ENCODE data around the gene ID3.
"Not testable (repeated sequence)": the region's sequence is repeated elsewhere in the genome, so short reads cannot be mapped to it uniquely, and the experiment has no call there.

ID3 gene

GRCh38 chr1:23546897-23547584 is 12.3 kb downstream of the ID3 start:
- no peak for DNase-seq

DNA sequence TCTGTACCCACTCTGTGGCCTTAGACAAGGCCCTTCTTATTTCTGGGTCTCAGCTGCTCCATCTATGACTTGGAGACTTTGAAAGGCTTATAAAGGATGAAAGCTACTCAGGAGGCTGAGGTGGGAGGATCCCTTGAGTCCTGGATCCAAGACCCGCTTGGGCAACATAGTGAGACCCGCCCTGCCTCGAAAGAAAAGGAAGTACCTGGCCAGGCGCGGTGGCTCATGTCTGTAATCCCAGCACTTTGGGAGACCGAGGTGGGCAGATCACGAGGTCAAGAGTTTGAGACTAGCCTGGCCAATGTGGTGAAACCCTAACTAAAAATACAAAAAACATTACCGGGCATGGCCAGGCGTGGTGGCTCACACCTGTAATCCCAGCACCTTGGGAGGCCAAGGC is 13.4 kb downstream of the ID3 start:
- no peak for DNase-seq

DNA sequence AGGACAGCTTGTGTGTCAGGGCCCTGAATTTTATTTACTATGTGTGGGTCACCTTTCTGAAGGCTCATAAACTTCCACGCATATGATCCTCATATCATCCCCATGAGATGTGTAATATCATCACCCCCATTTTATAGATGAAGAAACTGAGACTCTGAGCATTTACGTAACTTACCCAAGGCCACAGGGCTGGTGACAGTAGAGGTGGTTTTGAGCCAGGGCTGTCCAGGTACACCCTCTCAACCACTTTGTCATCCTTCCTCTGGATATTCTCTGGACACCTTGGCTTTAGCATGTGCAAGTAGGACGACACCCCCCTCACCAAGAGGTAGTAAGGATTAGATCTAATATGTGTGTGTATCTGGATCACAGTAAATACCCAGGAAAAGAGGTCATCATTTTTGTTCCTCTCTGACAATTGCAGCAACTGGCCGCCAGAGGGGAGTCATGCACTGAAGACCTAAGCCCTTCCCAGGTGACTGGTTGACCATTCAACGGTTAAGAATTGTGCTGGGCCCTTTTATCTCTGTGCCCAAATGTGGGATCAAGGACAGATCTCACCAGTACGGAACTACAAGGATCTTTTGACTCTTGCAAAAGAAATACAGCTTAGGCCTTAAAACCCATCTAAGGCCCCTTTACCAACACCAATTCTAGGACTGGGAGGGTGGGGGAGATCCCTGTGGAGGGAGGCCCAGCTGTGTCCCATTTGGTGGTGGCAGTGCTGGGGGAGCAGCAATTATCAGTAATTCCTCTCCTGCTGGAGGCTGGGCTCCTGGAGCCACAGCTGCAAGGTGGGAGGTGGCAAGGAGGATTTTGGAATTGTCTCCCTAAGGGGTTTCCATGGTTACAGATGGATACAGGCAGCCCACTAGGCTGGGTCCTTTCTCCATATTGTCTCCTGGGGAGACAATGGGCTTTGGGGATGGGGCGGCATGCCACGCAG is 14.6 kb downstream of the ID3 start:
- DNase-seq = no peak

DNA sequence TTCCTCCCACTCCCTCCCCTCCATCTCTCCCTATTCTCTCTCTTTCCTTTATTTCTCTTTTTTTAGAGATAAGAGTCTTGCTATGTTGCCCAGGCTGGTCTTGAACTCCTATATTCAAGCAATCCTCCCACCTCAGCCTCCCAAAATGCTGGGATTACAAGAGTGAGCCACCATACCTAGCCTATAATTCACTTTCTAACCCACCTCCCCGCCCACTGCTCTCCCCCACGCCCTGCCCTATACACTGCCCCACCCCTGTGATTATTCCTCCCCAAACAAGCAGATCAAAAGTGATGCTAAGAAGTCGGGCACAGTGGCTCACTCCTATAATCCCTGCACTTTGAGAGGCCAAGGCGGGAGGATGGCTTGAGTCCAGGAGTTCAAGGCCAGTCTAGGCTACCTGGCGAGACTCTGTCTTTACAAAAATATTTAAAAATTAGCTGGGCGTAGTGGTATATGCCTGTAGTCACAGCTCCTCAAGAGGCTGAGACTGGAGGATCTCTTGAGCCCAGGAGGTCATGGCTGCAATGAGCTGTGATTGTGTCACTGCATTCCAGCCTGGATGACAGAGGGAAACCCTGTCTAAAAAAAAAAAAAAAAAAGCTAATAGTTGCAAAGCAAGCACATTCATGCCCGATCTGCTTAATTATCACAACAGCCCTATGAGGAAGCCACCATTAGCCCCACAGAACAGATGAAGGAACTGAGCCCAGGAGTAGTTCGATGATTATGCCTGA is 15.4 kb downstream of the ID3 start:
- no peak for DNase-seq

DNA sequence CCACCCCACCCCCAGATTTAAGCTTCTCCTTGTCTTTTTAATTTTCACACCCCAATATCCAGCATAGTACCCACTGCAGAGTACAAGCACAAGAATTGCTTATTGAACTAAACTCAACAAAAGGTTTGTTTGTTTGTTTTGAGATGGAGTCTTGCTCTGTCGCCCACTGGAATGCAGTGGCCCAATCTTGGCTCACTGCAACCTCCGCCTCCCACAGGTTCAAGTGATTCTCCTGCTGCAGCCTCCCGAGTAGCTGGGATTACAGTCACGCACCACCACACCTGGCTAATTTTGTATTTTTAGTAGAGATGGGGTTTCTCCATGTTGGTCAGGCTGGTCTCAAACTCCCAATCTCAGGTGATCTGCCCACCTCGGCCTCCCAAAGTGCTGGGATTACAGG is 16.4 kb downstream of the ID3 start:
- not testable (repeated sequence) for DNase-seq

DNA sequence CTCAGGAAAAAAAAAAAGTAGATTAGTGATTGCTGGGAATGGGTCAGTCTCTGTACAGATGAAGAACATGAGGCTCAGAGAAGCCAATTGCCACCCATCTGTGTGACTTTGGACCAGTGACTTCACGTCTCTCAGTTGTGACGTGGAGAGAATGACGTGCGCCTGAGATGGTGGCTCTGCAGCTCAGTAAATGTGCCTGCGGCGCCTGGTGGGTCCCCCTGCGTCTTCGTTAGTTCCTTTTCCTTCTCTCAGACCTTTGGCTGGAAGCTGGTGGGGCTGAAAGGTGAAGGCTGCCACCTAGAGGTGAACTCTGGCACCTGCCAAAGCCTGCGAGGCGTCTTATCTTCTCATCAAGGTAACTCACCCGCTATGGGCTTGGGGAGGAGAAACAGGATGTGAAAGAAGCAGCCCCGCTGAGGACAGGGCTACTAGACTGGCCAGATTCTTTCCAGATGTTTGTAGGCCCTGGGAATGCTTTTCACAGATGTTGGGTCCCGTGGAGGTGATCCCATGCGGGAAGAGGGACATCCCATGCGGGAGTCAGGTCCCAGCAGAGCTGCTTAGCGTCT is 19.5 kb downstream of the ID3 start:
- DNase-seq = no peak

- no peak for DNase-seq
Measured at GRCh38 chr1:23537296-23537973, 21.9 kb downstream of the ID3 start.

GRCh38 chr1:23533246-23534023 is 25.9 kb downstream of the ID3 start:
- DNase-seq = no peak

- no peak for DNase-seq
Measured at GRCh38 chr1:23531562-23532094, 27.7 kb downstream of the ID3 start.

GRCh38 chr1:23530747-23531561 is 28.3 kb downstream of the ID3 start, which contains the start of gene E2F2:
E2F2 (minus strand) TSS chr1:23531233; CDS start chr1:23530793, 440 bp downstream.
- DNase-seq = peak; percentile 69

- no peak for DNase-seq
Measured at GRCh38 chr1:23530087-23530746, 29.1 kb downstream of the ID3 start.

DNA sequence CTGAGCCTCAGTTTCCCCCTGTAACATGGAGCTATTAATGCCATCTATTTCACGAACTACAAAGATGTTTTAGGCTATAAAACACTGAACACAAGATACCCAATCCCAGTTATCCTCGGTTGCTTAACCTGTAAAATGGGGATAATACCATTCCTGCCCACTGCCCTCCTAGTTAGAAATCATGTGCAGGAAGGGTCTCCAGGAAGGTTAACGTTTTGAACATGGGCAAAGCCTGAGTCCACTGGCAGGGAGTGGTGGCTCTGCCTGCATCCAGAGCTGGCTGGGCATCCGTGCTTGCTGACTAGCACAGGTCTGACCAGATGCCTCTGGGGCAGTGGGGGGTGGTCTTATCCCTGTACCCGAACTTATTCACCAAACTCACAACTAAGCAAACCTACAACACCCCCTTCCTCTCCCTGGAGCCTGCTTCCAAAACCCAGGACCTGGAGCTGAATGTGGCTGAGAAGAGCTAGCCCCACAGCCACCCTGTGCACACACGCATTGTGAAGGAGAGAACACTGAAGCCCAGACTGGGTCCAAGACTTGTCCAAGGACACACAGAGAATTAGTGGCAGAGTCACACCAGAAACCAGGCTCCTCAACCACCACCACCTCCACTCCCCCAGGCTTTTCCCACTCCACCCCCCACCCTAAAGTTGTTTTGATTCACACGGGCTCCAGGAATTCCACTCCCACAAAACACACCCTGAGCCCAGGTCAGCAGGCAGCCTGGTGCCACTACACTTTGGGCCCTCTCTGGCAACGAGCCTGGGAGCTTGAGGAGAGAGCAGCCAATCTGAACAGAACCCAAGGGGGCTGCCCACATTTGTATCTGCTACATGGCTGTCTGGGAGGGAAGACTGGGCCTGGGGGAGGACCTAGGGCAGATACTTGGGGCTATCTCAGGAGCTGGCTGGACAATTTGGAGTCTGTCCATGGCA is 29.9 kb downstream of the ID3 start:
- no peak for DNase-seq

DNA sequence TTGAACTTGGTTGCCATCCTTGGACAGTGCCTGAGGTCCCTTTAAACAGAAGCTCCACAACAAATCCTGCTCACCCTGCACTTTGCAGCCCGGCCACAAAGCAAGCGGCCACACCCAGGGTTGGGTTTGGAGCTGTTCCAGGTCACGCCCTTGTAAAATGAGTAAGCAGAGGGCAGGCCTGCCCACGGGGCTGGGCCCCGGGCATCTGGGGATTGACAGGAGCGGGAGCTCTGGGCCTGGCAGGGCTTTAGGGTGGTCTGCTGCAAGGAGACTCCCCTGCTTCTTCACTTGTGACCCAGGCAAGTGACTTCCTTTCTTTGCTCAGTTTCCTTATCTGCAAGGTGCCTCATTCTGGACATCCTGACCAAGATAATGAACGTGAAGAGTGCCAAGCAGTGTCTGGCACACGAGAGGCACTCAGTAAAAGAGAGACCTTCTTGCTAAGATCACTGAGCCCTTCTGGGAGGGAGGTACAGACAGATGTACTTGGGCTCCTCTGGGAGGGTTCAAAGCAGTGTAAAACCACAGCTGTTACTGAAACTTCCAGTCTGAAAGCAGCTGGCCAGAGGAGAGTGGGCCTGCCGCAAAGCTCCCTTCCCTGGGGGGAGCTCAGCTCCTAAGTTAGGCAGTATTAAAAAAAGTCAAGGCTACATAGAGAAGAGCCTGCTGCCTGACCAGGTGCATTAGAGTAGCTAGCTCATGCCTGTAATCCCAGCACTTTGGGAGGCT is 30.9 kb downstream of the ID3 start:
- peak; percentile 32 for DNase-seq

DNA sequence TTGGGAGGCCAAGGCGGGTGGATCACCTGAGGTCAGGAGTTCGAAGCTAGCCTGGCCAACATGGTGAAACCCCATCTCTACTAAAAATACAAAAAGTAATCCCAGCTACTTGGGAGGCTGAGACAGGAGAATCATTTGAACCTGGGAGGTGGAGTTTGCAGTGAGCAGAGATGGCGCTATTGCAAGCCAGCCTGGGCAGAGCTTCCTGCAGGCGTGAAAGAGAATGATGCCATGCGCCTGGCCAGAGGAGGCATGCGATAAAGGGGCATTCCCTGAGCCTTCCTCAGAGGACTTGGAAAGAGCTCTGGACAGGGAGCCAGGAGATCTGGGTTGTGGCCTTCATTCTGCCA is 31.4 kb downstream of the ID3 start:
- DNase-seq = no peak

GRCh38 chr1:23527366-23527765 is 31.9 kb downstream of the ID3 start:
- no peak for DNase-seq

DNA sequence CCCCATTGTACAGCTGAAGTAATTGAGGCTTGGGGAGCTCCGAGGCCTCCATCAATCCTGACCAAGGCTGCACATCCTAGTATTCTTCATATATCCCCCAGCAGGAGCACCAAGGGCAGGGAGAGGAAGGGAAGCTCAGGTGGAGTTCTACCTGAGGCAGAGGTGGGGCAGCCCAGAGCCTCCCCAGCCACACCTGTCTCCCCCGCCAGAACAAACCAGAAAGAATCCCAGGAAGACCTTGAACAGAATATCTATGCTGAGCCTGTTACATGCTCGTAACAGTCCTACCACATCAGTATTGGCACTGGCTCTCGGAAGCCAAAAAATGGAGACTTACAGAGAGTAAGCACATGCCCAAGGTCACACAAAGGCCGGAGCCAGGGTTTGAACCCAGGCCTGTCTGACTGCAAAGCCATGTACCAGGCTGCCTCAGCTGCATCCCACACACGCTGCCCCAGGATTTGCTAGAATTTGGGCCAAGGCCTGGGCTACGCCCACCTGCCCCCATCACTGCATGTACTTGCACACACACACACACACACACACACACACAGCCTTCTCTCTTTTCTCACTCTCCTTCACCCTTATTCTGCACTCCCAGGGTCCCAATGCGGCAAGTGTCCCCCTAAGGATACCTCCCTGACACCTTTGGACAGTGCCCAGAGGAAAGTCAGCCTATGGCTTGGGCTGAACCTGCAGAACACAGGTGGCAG is 32.8 kb downstream of the ID3 start:
- no peak for DNase-seq

DNA sequence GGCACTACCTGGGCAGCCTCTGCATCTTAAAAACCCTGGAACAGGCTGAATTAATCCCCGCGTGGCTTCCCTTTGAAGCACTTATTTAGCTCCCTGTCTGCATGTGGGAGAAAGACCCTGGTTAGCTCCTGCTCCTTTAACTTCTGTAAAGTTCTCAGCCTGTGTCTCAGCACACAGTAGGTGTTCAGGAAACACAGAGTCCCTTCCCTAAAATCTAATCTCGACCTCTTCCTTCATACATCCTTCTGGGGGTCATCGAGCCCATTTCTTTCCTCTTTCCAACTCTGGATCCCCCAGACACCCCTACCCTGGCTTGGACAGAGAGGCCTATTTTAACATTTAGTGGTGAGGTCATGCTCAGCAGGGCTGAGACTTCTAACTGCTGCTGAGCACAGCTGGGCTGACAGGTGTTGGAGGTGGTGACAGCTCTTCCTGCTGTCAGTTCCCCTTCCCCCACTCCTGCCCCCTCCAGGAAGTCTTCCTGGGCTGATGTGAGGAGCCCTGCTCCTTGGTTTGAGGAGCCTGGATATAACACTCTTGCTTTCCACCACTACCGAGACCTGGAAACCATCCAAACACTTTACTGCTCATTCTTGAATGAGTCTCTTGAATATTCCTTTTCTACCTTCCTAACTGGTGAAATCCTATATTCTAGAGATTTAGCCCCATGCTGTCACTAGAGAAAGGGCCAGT is 33.6 kb downstream of the ID3 start:
- no peak for DNase-seq
